Activated T-helper 17 cell treated with anti-CD3 and anti-CD28 coated beads, Interleukin-2, amount 50 U/mL, for 72 hours (primary cell): ENCODE measurements around the gene HGFAC. TPM values are rescaled to one million over a fixed set of nuclear protein-coding genes. Genes with fewer than 3 reads are reported as not detected.
A peak's percentile ranks its signal among the peaks of the same experiment; 100 is the strongest.

ENCODE experiments used
- ATAC-seq: fragments of 150-1000 bp; cut with Tn5 transposase; replicated peaks from 2 replicates; pipeline ENCODE4 v1.10.0; 2021; ENCODE audit warnings: mild to moderate bottlenecking, moderate library complexity
- H3K27ac Mint-ChIP-seq: one replicate; pipeline ENCODE4 v1.8.0; 2022; ENCODE audit warnings: mixed read lengths
- H3K27me3 Mint-ChIP-seq: one replicate; pipeline ENCODE4 v1.8.0; 2022; ENCODE audit warnings: mixed read lengths
- H3K36me3 Mint-ChIP-seq: one replicate; pipeline ENCODE4 v1.8.0; 2022; ENCODE audit warnings: low read depth, mild to moderate bottlenecking, mixed read lengths
- H3K4me1 Mint-ChIP-seq: one replicate; pipeline ENCODE4 v1.8.0; 2022; ENCODE audit warnings: mixed read lengths
- H3K4me3 Mint-ChIP-seq: one replicate; pipeline ENCODE4 v1.8.0; 2022; ENCODE audit warnings: mild to moderate bottlenecking, mixed read lengths
- H3K9me3 Mint-ChIP-seq: one replicate; pipeline ENCODE4 v1.8.0; 2022; ENCODE audit warnings: mixed read lengths
- total RNA-seq, 2 donors: library from RNA; stranded (reverse); gene quantifications; one replicate each; pipeline ENCODE4 v1.2.3, GENCODE V29; 2022

The HGFAC gene
- total RNA-seq, 2 donors from 2014 or later = not detected

- no peaks in the 10 kb centered on the region for H3K27me3 Mint-ChIP-seq
- no peak for ATAC-seq
- no peaks in the 10 kb centered on the region for H3K4me1 Mint-ChIP-seq
- H3K4me3 Mint-ChIP-seq = no peak overlapping the region
- H3K27ac Mint-ChIP-seq = no peak overlapping the region
- no peaks in the 10 kb centered on the region for H3K9me3 Mint-ChIP-seq
- H3K36me3 Mint-ChIP-seq = no peaks in the 10 kb centered on the region
These were observed 3.0 kb upstream of the HGFAC start for GRCh38 chr4:3438847-3439180.

- no peaks in the 10 kb centered on the region for H3K27me3 Mint-ChIP-seq
- H3K4me3 Mint-ChIP-seq = no peak overlapping the region
- H3K27ac Mint-ChIP-seq = no peak overlapping the region
- H3K9me3 Mint-ChIP-seq = no peaks in the 10 kb centered on the region
- H3K36me3 Mint-ChIP-seq = no peaks in the 10 kb centered on the region
- H3K4me1 Mint-ChIP-seq = no peaks in the 10 kb centered on the region
- no peak for ATAC-seq
These were observed 2.4 kb upstream of the HGFAC start for GRCh38 chr4:3439391-3439790.

- H3K27ac Mint-ChIP-seq = no peak overlapping the region
- no peaks in the 10 kb centered on the region for H3K27me3 Mint-ChIP-seq
- H3K9me3 Mint-ChIP-seq = no peaks in the 10 kb centered on the region
- no peaks in the 10 kb centered on the region for H3K4me1 Mint-ChIP-seq
- no peaks in the 10 kb centered on the region for H3K36me3 Mint-ChIP-seq
- no peak for ATAC-seq
- H3K4me3 Mint-ChIP-seq = no peak overlapping the region
These were observed 1.8 kb upstream of the HGFAC start for GRCh38 chr4:3440011-3440410.

GRCh38 chr4:3440979-3441500 lies 728 bp upstream of the HGFAC start:
- no peaks in the 10 kb centered on the region for H3K4me1 Mint-ChIP-seq
- no peaks in the 10 kb centered on the region for H3K27me3 Mint-ChIP-seq
- no peaks in the 10 kb centered on the region for H3K9me3 Mint-ChIP-seq
- H3K4me3 Mint-ChIP-seq = no peak overlapping the region
- no peak overlapping the region for H3K27ac Mint-ChIP-seq
- ATAC-seq = no peak
- no peaks in the 10 kb centered on the region for H3K36me3 Mint-ChIP-seq

GRCh38 chr4:3442460-3442958 lies 741 bp downstream of the HGFAC start:
- Mint-ChIP-seq H3K9me3 (no peaks in the 10 kb centered on the region), H3K4me1 (no peaks in the 10 kb centered on the region), H3K27ac (no peak overlapping the region), H3K4me3 (no peak overlapping the region), H3K36me3 (no peaks in the 10 kb centered on the region), H3K27me3 (no peaks in the 10 kb centered on the region)
- no peak for ATAC-seq

- H3K27me3 Mint-ChIP-seq = no peaks in the 10 kb centered on the region
- H3K4me1 Mint-ChIP-seq = no peaks in the 10 kb centered on the region
- H3K27ac Mint-ChIP-seq = no peak overlapping the region
- H3K4me3 Mint-ChIP-seq = no peak overlapping the region
- H3K9me3 Mint-ChIP-seq = no peaks in the 10 kb centered on the region
- ATAC-seq = peak; percentile 83
- no peaks in the 10 kb centered on the region for H3K36me3 Mint-ChIP-seq
These were observed 1.4 kb downstream of the HGFAC start for GRCh38 chr4:3442959-3443749.

GRCh38 chr4:3443750-3444309 lies 2.1 kb downstream of the HGFAC start:
- no peaks in the 10 kb centered on the region for H3K36me3 Mint-ChIP-seq
- no peak overlapping the region for H3K4me3 Mint-ChIP-seq
- ATAC-seq = no peak
- H3K4me1 Mint-ChIP-seq = no peaks in the 10 kb centered on the region
- no peaks in the 10 kb centered on the region for H3K27me3 Mint-ChIP-seq
- no peak overlapping the region for H3K27ac Mint-ChIP-seq
- H3K9me3 Mint-ChIP-seq = no peaks in the 10 kb centered on the region

- ATAC-seq = no peak
- H3K27me3 Mint-ChIP-seq = no peaks in the 10 kb centered on the region
- no peaks in the 10 kb centered on the region for H3K4me1 Mint-ChIP-seq
These were observed 2.8 kb downstream of the HGFAC start for GRCh38 chr4:3444351-3445110.

GRCh38 chr4:3445111-3445820 lies 3.5 kb downstream of the HGFAC start:
- Mint-ChIP-seq H3K27ac (no peak overlapping the region), H3K36me3 (no peaks in the 10 kb centered on the region)

More at GRCh38 chr4:3444351-3445110, 2.8 kb downstream of the HGFAC start:
- Mint-ChIP-seq H3K9me3 (no peaks in the 10 kb centered on the region), H3K4me3 (no peak overlapping the region), H3K27ac (no peak overlapping the region), H3K36me3 (no peaks in the 10 kb centered on the region)

GRCh38 chr4:3445829-3446545 lies 4.2 kb downstream of the HGFAC start:
- Mint-ChIP-seq H3K9me3 (no peaks in the 10 kb centered on the region), H3K27ac (no peak overlapping the region), H3K4me3 (no peak overlapping the region), H3K27me3 (no peaks in the 10 kb centered on the region), H3K4me1 (no peaks in the 10 kb centered on the region), H3K36me3 (no peaks in the 10 kb centered on the region)
- no peak for ATAC-seq

More at GRCh38 chr4:3445111-3445820, 3.5 kb downstream of the HGFAC start:
- Mint-ChIP-seq H3K9me3 (no peaks in the 10 kb centered on the region), H3K27me3 (no peaks in the 10 kb centered on the region), H3K4me3 (no peak overlapping the region), H3K4me1 (no peaks in the 10 kb centered on the region)
- no peak for ATAC-seq

- Mint-ChIP-seq H3K9me3 (no peaks in the 10 kb centered on the region), H3K27me3 (no peaks in the 10 kb centered on the region), H3K4me1 (no peaks in the 10 kb centered on the region), H3K4me3 (no peak overlapping the region), H3K27ac (no peak overlapping the region), H3K36me3 (no peaks in the 10 kb centered on the region)
- ATAC-seq = no peak
These were observed 5.0 kb downstream of the HGFAC start for GRCh38 chr4:3446631-3447320.

GRCh38 chr4:3447431-3448395 lies 5.9 kb downstream of the HGFAC start:
- H3K4me3 Mint-ChIP-seq = no peak overlapping the region
- no peaks in the 10 kb centered on the region for H3K27me3 Mint-ChIP-seq
- H3K9me3 Mint-ChIP-seq = no peaks in the 10 kb centered on the region
- no peaks in the 10 kb centered on the region for H3K36me3 Mint-ChIP-seq
- no peak overlapping the region for H3K27ac Mint-ChIP-seq
- no peaks in the 10 kb centered on the region for H3K4me1 Mint-ChIP-seq
- ATAC-seq = no peak
